Astrocyte of the hippocampus (primary cell): ENCODE data around the gene APBA2.

Experiments used
- DNase-seq: peaks from one replicate; pipeline ENCODE4 v3.0.0; 2011; ENCODE audit warnings: low read depth, low spot score

The APBA2 gene

GRCh38 chr15:29083858-29084257 lies 198.1 kb downstream of the APBA2 start:
- no peak for DNase-seq

- DNase-seq: no peak
Observed at GRCh38 chr15:29086001-29086400, 200.2 kb downstream of the APBA2 start.

- DNase-seq: no peak
Observed at GRCh38 chr15:29086891-29087290, 201.1 kb downstream of the APBA2 start.

GRCh38 chr15:29087521-29088285 lies 201.9 kb downstream of the APBA2 start:
- no peak for DNase-seq

GRCh38 chr15:29088666-29089065 lies 202.9 kb downstream of the APBA2 start:
- DNase-seq: no peak

- peak; percentile 53 for DNase-seq
Observed at GRCh38 chr15:29089731-29090616, 204.2 kb downstream of the APBA2 start.

GRCh38 chr15:29090617-29091466 lies 205.1 kb downstream of the APBA2 start:
- DNase-seq: peak; percentile 54

GRCh38 chr15:29091666-29092065 lies 205.9 kb downstream of the APBA2 start:
- DNase-seq: no peak

GRCh38 chr15:29092376-29093064 lies 206.7 kb downstream of the APBA2 start:
- no peak for DNase-seq

- DNase-seq: no peak
Observed at GRCh38 chr15:29093065-29093435, 207.3 kb downstream of the APBA2 start.

- no peak for DNase-seq
Observed at GRCh38 chr15:29093696-29094343, 208.0 kb downstream of the APBA2 start.

GRCh38 chr15:29094711-29095110 lies 208.9 kb downstream of the APBA2 start:
- no peak for DNase-seq

GRCh38 chr15:29095746-29096145 lies 210.0 kb downstream of the APBA2 start:
- no peak for DNase-seq

GRCh38 chr15:29097168-29097567 lies 211.4 kb downstream of the APBA2 start:
- DNase-seq: no peak

- DNase-seq: no peak
Observed at GRCh38 chr15:29097971-29098370, 212.2 kb downstream of the APBA2 start.

GRCh38 chr15:29098652-29099051 lies 212.9 kb downstream of the APBA2 start:
- DNase-seq: no peak

GRCh38 chr15:29099131-29099880 lies 213.5 kb downstream of the APBA2 start:
- DNase-seq: no peak

- no peak for DNase-seq
Observed at GRCh38 chr15:29100486-29101000, 214.8 kb downstream of the APBA2 start.

- DNase-seq: no peak
Observed at GRCh38 chr15:29101491-29101890, 215.7 kb downstream of the APBA2 start.
